ENCODE measurements around the gene IRAK2. TPM values are rescaled to one million over a fixed set of nuclear protein-coding genes. Genes with fewer than 3 reads are reported as not detected.

IRAK2 gene
- polyA plus RNA-seq, 3 donors, result 0.78 to 2.0 (median 1.5) TPM

DNA sequence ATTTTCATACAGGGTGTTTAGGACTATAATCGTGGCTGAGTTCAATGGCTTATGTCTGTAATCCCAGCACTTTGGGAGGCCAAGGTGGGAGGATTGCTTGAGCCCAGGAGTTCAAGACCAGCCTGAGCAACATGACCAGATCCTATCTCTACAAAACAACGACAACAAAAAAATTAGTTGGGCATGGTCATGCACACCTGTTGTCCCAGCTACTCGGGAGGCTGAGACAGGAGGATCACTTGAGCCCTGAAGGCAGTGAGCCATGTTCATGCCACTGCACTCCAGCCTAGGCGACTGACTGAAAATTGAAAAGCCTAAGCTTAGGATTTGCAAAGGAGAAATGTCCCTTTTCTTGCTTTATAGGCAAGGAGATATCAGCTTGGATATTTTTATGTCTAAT is 47.8 kb upstream of the IRAK2 start:
- Mint-ChIP-seq H3K27ac (peak overlapping the region in 1 of 7 donors; percentile 96), H3K27me3 (ENCODE audit: low read depth in 3 of 3) (peaks cover 3 to 6% (median 5%) of the 10 kb centered on the region in 3 donors), H3K36me3 (peaks cover 22 to 32% of the 10 kb centered on the region in 2 donors), H3K4me1 (peaks cover 21% of the 10 kb centered on the region), H3K4me3 (no peak overlapping the region), H3K9me3 (no peaks in the 10 kb centered on the region)
- peaks cover 24 to 33% of the 10 kb centered on the region in 2 donors for H3K36me3 ChIP-seq (replicated peaks in 1 of 2; ENCODE audit: control insufficient read depth in 1 of 2, insufficient read depth in 2 of 2, low read length in 2 of 2)
- H3K4me1 ChIP-seq (ENCODE audit: control insufficient read depth in 1 of 2, insufficient read depth in 2 of 2, low read length in 2 of 2), result peaks cover 21% of the 10 kb centered on the region in 2 donors
- no peak for DNase-seq
- intact Hi-C loops (cut with micrococcal nuclease), result loop anchor here in 1 of 2 donors (5.0 to 10.0 kb wide), 2 partner anchors 48 to 135 kb away; partner anchors contain the start of gene IRAK2
- H3K79me2 ChIP-seq (ENCODE audit: insufficient read depth, low read length), result peaks cover 62% of the 10 kb centered on the region
- no peak overlapping the region for H3K9ac ChIP-seq (ENCODE audit: insufficient read depth, low read length, poor library complexity, severe bottlenecking)
- TF ChIP-seq, protein P1, sequence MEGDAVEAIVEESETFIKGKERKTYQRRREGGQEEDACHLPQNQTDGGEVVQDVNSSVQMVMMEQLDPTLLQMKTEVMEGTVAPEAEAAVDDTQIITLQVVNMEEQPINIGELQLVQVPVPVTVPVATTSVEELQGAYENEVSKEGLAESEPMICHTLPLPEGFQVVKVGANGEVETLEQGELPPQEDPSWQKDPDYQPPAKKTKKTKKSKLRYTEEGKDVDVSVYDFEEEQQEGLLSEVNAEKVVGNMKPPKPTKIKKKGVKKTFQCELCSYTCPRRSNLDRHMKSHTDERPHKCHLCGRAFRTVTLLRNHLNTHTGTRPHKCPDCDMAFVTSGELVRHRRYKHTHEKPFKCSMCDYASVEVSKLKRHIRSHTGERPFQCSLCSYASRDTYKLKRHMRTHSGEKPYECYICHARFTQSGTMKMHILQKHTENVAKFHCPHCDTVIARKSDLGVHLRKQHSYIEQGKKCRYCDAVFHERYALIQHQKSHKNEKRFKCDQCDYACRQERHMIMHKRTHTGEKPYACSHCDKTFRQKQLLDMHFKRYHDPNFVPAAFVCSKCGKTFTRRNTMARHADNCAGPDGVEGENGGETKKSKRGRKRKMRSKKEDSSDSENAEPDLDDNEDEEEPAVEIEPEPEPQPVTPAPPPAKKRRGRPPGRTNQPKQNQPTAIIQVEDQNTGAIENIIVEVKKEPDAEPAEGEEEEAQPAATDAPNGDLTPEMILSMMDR (IDR thresholded peaks at IDR 0.05), result no peak
- 94% methylated on average over 2 of the region's 4 CpGs for WGBS (ENCODE audit: insufficient coverage)
- H3K27ac ChIP-seq (ENCODE audit: low read depth in 1 of 2, low read length in 2 of 2), result peak overlapping the region in 1 of 2 donors; percentile 96
- peak overlapping the region; percentile 99 for H3K4me2 ChIP-seq (replicated peaks; ENCODE audit: extremely low read depth, low read length, poor library complexity, severe bottlenecking)
- no peaks in the 10 kb centered on the region for H3K27me3 ChIP-seq (ENCODE audit: control insufficient read depth in 2 of 2, insufficient read depth in 2 of 2, low read length in 2 of 2)
- H2AFZ ChIP-seq (ENCODE audit: insufficient read depth, low read depth, low read length, poor library complexity, severe bottlenecking), result no peak overlapping the region
- peaks cover 47% of the 10 kb centered on the region for H4K20me1 ChIP-seq (ENCODE audit: insufficient read depth, low read length)
- H3K4me3 ChIP-seq (replicated peaks in 1 of 3; ENCODE audit: low read depth in 2 of 3, low read length in 3 of 3), result peak overlapping the region in 1 of 3 experiments; percentile 97
- H3K9me3 ChIP-seq (replicated peaks in 1 of 2; ENCODE audit: control insufficient read depth in 1 of 2, insufficient read depth in 1 of 2, low read length in 2 of 2), result no peaks in the 10 kb centered on the region

- TF ChIP-seq, protein P1 (IDR thresholded peaks at IDR 0.05), result no peak
- H3K4me2 ChIP-seq (replicated peaks; ENCODE audit: extremely low read depth, low read length, poor library complexity, severe bottlenecking), result no peak overlapping the region
- Mint-ChIP-seq H3K27ac (no peak overlapping the region), H3K4me3 (no peak overlapping the region), H3K27me3 (ENCODE audit: low read depth in 3 of 3) (no peaks in the 10 kb centered on the region), H3K36me3 (peaks cover 31 to 52% of the 10 kb centered on the region in 2 donors), H3K4me1 (peaks cover 22% of the 10 kb centered on the region), H3K9me3 (no peaks in the 10 kb centered on the region)
- H3K4me3 ChIP-seq (replicated peaks in 1 of 3; ENCODE audit: low read depth in 2 of 3, low read length in 3 of 3), result no peak overlapping the region
- peaks cover 25 to 44% of the 10 kb centered on the region in 2 donors for H3K36me3 ChIP-seq (replicated peaks in 1 of 2; ENCODE audit: control insufficient read depth in 1 of 2, insufficient read depth in 2 of 2, low read length in 2 of 2)
- no peak overlapping the region for H3K9ac ChIP-seq (ENCODE audit: insufficient read depth, low read length, poor library complexity, severe bottlenecking)
- 100% methylated on average over 1 of the region's 4 CpGs for WGBS (ENCODE audit: insufficient coverage)
- intact Hi-C loops (cut with micrococcal nuclease), result loop anchor here in 1 of 2 donors (5.0 to 10.0 kb wide), 2 partner anchors 45 to 133 kb away; partner anchors contain the start of gene IRAK2
- H2AFZ ChIP-seq (ENCODE audit: insufficient read depth, low read depth, low read length, poor library complexity, severe bottlenecking), result no peak overlapping the region
- no peaks in the 10 kb centered on the region for H3K27me3 ChIP-seq (ENCODE audit: control insufficient read depth in 2 of 2, insufficient read depth in 2 of 2, low read length in 2 of 2)
- peaks cover 21% of the 10 kb centered on the region in 2 donors for H3K4me1 ChIP-seq (ENCODE audit: control insufficient read depth in 1 of 2, insufficient read depth in 2 of 2, low read length in 2 of 2)
- H4K20me1 ChIP-seq (ENCODE audit: insufficient read depth, low read length), result peaks cover 63% of the 10 kb centered on the region
- H3K79me2 ChIP-seq (ENCODE audit: insufficient read depth, low read length), result peaks cover 81% of the 10 kb centered on the region
- DNase-seq, result no peak
- H3K27ac ChIP-seq (ENCODE audit: low read depth in 1 of 2, low read length in 2 of 2), result no peak overlapping the region
- no peaks in the 10 kb centered on the region for H3K9me3 ChIP-seq (replicated peaks in 1 of 2; ENCODE audit: control insufficient read depth in 1 of 2, insufficient read depth in 1 of 2, low read length in 2 of 2)
Measured at GRCh38 chr3:10119376-10119775, 45.3 kb upstream of the IRAK2 start.

All from CD14-positive monocyte (primary cell).